ACC112 (cell line): ENCODE measurements around the gene NPDC1.

ENCODE experiments used
- H2AFZ ChIP-seq: fragments of 200-600 bp; sonication (generic); one replicate; pipeline ENCODE4 v1.6.0; 2017; ENCODE audit warnings: antibody characterized with exemption, low read length; ENCODE audit not compliant: unreplicated experiment
- H3K27ac ChIP-seq: fragments of 200-600 bp; sonication (generic); 2 replicates; pipeline ENCODE4 v1.5.1; 2014; ENCODE audit warnings: low read depth, mild to moderate bottlenecking, antibody characterized with exemption, low read length, moderate library complexity
- H3K27me3 ChIP-seq: fragments of 200-600 bp; sonication (generic); 2 replicates; pipeline ENCODE4 v1.6.1; 2014; ENCODE audit warnings: mild to moderate bottlenecking, antibody characterized with exemption, low read length, moderate library complexity, mixed read lengths; ENCODE audit not compliant: insufficient read depth
- H3K36me3 ChIP-seq: fragments of 200-600 bp; sonication (generic); 2 replicates; pipeline ENCODE4 v1.6.1; 2016; ENCODE audit warnings: mild to moderate bottlenecking, antibody characterized with exemption, low read length, moderate library complexity, mixed read lengths; ENCODE audit not compliant: insufficient read depth
- H3K4me1 ChIP-seq: fragments of 200-600 bp; sonication (generic); one replicate; pipeline ENCODE4 v1.6.1; 2016; ENCODE audit warnings: low read length, mixed read lengths; ENCODE audit not compliant: insufficient read depth, unreplicated experiment, control insufficient read depth
- H3K4me3 ChIP-seq: fragments of 200-600 bp; sonication (generic); 2 replicates; pipeline ENCODE4 v1.5.1; 2014; ENCODE audit warnings: mild to moderate bottlenecking, low read depth, low read length
- H3K79me2 ChIP-seq: fragments of 200-600 bp; sonication (generic); one replicate; pipeline ENCODE4 v1.6.0; 2016; ENCODE audit warnings: low read length; ENCODE audit not compliant: control insufficient read depth, unreplicated experiment, insufficient read depth

The NPDC1 gene

DNA sequence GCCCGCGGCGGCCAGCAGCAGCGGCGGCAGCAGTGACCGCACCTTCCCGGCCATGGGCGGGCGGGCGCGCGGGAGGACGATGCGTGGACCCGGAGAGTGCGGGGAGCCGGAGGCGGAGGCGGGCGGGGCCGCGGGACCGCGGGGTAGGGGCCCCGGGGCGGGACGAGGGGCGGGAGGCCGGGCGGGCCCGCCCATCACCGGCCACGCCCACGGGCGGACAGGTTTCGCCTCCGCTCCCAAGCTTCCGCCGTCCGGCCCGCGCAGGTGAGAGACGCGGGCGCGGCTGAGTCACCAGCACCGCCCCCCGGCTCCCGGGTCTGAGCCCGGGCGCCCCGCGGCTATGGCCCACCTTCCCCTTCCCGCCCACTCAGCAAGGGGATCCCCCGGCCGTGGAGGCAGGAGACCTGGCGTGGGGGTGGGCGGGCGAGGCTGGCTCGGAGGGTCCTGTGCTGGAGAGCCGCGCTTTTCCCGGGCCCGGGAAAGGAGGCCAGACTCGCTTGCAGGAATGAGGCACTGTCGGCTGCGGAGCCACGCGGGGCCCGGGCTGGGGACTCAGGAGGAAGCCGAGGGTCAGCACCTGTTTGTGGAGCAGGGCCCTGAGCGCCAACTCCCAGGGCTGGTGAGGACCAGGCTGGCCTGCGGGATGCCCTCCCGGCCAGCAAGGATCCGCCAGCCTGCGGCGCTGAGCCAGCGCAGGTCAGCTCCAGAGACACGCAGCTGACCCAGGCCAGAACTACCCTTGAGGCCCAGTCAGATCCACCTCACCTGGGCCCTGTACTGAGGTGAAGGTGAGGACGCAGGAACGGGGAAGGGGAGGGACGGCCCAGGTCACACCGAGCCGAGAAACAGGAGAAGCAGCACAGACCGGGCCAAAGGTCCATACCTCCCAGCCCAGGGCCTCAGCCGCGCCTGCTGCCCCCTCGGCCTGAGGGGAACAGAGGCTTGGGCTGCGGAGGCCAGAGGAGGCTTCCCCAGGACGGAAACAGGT is 8.3 kb upstream of the NPDC1 start, which contains the start of gene ENTPD2:
ENTPD2 (minus strand) TSS at position 118 of the 988 bp plus-strand sequence; CDS start at position 54, 64 bp downstream.
- no peaks in the 10 kb centered on the region for H3K79me2 ChIP-seq
- no peaks in the 10 kb centered on the region for H3K36me3 ChIP-seq
- peaks cover 37% of the 10 kb centered on the region for H3K27me3 ChIP-seq
- H3K4me3 ChIP-seq, result no peak within 1 kb of the TSS
- peaks cover 10% of the 10 kb centered on the region for H3K4me1 ChIP-seq
- H2AFZ ChIP-seq, result no peak within 1 kb of the TSS
- no peak within 1 kb of the TSS for H3K27ac ChIP-seq

DNA sequence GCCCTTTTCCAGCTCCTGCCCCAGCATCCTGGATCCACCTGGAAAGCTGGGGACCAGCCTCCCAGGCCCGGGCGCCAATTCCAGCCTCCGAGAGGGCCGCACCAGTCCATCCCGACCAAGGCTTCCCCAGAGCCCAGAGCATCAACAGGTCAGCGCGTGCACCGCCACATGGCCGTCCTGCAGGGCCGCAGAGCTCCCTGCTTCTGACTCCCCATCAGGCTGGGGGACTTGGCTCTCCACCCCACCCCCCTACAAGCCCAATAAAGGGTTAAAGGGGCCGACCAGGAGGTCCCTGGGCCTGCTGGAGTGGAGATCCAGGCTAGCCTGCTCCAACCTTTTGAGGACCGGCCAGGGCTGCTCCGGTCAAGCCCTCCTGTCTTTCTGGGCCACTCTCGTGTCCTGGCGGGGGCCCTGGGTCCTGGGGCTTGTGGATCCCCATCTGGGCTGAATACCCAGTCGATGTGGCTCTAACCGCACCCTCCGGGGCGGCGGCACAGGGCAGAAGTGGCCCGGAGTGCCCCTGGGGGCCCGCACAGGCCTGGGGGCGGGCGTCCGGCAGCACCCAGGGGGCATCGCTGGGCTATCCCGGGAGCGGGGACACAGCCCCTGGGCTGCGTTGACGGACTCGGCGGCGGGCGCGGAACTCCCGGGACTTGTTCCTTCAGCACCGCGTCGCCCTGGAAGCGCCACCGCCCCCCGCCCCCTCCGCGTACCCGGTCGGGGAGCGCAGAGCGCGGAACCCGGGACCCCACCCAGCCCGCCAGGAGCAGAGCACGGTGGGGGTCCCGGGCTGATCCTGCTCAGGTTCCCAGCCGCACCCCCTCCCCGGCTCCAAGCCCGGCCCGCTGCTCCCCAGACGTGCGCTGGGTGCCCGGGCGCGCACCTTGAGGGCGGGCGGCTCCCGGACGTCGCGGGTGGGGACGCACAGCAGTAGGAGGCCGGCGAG is 7.3 kb upstream of the NPDC1 start:
- Histone ChIP-seq H3K4me1 (peaks cover 10% of the 10 kb centered on the region), H3K79me2 (no peaks in the 10 kb centered on the region), H3K4me3 (no peak overlapping the region), H3K27me3 (peaks cover 38% of the 10 kb centered on the region), H3K36me3 (no peaks in the 10 kb centered on the region), H3K27ac (no peak overlapping the region), H2AFZ (no peak overlapping the region)

DNA sequence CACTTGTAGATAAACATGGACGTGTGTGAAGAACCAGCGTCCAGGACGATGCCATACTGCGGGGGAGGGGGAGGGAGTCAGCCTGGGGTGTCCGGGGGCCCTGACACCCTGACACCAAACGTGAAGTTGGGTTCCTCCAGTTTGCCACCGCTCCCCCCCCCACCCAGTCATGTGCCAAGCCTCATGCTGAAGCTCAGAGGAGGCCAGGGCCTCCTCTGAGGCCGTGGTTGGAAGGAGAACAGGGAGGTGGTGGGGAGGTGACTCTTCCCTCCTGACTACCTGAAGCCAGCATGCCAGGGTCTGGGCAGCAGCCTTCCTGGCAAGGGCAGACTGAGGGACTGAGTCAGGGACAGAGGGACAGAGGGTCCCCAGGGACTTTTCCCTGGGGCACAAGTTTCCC is 6.3 kb upstream of the NPDC1 start:
- Histone ChIP-seq H2AFZ (no peak overlapping the region), H3K27ac (no peak overlapping the region), H3K4me3 (no peak overlapping the region), H3K4me1 (peaks cover 10% of the 10 kb centered on the region), H3K36me3 (no peaks in the 10 kb centered on the region), H3K27me3 (peaks cover 38% of the 10 kb centered on the region), H3K79me2 (no peaks in the 10 kb centered on the region)

DNA sequence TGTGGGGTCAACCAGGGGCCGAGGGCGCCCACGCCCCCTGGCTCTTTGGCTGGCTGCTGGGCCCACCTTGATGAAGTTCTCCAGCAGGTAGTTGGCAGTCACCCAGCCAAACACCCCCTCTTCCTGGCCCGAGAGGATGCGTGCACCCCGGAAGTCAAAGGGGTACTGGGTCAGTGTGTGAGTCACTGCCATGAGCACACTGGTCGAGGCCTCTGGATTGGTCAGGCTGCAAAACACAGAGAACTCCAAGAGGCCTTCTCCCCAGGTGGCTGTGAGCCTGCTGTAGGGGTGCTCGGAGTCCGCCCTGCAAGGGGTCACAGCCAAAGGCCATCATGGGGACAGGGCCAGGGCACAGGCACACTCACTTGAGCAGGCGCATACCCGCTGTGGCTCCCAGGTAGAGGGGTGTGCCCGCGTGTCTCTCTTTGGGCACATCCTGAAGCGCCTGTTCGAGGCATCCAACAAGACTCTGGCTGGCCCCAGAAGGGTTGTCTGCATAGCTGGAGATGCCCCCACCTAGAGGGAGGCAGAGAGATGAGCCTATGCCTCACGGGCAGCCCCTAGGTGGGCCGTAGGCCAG is 5.3 kb upstream of the NPDC1 start:
- Histone ChIP-seq H3K4me3 (no peak overlapping the region), H3K4me1 (peaks cover 10% of the 10 kb centered on the region), H3K79me2 (no peaks in the 10 kb centered on the region), H3K27me3 (peaks cover 38% of the 10 kb centered on the region), H2AFZ (no peak overlapping the region), H3K27ac (no peak overlapping the region), H3K36me3 (no peaks in the 10 kb centered on the region)

DNA sequence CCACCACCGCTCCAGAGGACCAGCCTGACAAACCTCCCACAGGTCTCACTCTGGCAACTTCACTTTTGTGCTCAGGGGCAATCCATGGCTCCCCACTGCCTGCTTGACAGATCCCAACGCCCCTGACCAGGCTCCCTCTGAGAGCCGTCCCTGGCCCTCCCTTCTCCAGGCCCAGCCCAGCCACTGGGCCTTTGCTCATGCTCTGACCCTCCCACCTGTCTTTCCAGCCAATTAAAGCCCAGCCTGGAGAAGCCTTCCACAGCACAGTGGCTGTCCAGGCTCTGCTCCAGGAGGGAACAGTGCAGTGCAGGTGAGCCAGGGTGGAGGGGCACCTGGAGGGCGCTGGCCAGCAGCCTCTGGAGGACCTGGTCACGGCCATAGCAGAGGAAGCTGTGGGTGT is 4.6 kb upstream of the NPDC1 start:
- Histone ChIP-seq H3K4me1 (peaks cover 6% of the 10 kb centered on the region), H3K4me3 (no peak overlapping the region), H3K27ac (no peak overlapping the region), H3K27me3 (peaks cover 38% of the 10 kb centered on the region), H3K36me3 (no peaks in the 10 kb centered on the region), H2AFZ (no peak overlapping the region), H3K79me2 (no peaks in the 10 kb centered on the region)

DNA sequence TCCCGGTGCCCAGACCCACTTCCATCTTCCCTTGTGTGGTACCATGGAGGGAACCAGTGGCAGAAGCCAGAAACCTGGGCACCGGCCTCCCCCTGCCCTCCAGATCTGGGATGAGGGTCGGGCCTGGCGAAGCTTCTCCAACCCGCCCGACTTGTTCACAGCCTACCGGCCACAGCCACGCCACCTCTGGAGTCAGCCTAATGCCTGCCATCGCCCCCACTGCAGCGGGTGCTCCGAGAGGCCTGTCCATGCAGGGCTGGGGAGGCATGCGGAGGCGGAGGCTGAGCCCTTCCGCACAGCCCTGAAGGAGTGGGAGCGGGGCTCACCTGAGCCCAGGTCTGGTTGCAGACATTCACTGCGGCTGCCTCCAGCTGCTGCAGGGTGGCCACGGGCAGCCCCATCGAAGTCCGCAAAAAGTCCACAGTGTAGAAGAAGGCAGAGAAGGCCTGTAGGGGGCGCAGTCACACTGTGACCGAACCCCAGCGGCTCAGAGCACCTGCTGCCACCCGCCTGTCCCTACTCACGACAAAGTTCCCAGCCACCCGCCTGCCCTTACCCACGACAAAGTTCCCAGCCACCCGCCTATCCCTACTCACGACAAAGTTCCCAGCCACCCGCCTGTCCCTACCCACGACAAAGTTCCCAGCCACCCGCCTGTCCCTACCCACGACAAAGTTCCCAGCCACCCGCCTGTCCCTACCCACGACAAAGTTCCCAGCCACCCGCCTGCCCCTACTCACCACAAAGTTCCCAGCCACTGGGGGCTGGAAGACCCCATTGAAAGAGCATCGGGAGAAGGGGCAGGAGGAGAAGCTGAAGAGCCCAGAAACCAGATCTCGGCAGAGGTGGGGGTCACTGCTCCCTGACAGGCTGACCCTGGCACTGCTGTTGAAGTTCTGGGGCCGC is 3.8 kb upstream of the NPDC1 start:
- Histone ChIP-seq H3K4me3 (no peak overlapping the region), H3K27ac (no peak overlapping the region), H3K27me3 (peaks cover 38% of the 10 kb centered on the region), H3K4me1 (no peaks in the 10 kb centered on the region), H3K79me2 (peaks cover 3% of the 10 kb centered on the region), H2AFZ (no peak overlapping the region), H3K36me3 (no peaks in the 10 kb centered on the region)

DNA sequence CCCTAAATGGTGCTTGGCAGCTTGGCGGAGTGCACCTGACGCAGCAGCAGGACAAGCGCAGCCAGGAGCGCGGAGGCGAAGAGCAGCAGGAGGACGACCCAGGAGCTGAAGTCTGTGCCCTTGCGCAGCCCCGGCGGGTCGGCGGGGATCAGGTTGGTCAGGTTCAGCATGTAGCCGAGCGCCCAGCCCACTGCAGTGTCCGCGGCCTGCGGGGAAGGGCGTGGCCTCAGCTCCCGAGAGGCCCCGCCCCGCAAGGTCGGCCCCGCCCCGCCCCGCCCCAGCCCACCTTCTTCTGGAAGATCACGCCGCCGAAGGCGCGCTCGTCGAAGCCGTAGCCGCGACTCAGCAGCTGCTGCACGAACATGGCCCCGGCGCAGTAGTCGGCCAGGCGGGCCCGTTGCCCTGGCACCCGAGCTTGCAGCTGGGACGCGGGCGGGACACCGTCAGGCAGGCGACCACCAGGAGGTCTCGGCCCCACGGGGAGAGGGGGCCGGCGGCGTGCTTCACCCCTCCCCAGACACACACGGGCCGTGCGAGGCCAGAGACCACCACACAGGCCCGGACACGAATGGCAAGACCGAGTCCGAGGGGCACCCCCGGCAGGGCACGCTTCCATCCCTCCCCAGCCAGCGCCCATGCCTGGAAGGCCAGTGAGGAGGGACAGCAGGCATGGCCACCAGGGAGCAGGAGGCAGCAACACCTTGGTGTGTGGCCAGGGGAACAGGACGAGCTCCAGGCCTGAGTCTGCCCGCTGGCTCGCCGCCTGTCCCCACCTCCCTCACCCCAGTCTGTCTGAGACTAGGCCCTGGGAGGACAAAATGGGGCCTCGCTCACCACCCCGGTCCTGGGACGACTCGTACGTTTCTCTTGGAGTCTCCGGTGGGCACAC is 2.9 kb upstream of the NPDC1 start:
- Histone ChIP-seq H3K36me3 (no peaks in the 10 kb centered on the region), H3K27me3 (peaks cover 30% of the 10 kb centered on the region), H3K27ac (no peak overlapping the region), H3K79me2 (peaks cover 12% of the 10 kb centered on the region), H3K4me1 (peaks cover 4% of the 10 kb centered on the region), H2AFZ (no peak overlapping the region), H3K4me3 (no peak overlapping the region)

DNA sequence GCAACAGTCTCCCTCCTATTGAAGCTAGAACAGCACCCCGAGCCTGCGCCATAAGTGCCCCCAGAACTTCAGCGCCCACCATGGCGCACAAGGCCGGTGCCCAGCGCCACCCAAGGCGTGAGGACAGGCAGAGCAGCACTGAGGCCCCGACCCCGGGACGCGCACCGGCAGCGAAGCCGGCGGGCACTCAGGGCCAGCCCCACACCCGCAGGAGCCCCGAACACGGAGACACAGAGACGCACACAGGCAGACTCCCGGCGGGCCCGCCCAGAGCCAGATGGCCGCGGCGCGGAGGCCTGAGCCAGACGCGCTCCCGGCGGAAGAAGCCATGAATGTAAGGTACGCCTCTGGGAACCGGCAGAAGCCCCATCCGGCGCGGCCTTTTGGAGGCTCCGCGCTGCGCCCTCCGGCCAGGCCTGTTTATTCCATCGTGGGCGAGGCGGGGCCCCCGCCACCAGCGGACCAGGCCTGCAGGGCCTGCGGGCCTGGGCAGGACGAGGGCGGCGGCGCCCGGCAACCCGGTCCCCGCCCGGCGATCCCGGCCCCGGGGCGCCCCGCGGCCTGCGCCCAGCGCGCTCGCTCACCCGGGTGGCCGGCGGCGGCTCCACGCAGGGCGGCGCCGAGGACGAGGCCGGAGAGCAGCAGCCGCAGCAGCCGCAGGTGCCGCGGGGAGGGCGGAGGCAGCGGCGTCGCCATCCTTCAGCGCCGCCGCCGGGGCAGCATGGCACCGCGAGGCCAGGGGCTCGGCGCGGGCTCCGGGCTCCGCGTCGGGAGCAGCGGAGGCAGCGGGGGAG is 486 bp downstream of the NPDC1 start:
- Histone ChIP-seq H3K27me3 (peaks cover 11% of the 10 kb centered on the region; the same call in 1 of the 2 replicates), H3K4me3 (peak overlapping the region; percentile 91), H2AFZ (peak overlapping the region; percentile 85), H3K4me1 (peaks cover 4% of the 10 kb centered on the region), H3K27ac (no peak overlapping the region), H3K36me3 (no peaks in the 10 kb centered on the region), H3K79me2 (peaks cover 20% of the 10 kb centered on the region)
